ENCODE results near the gene HS6ST1.

The HS6ST1 gene

GRCh38 chr2:128233790-128234395, 84.8 kb downstream of the HS6ST1 start:
- no peak for DNase-seq

DNA sequence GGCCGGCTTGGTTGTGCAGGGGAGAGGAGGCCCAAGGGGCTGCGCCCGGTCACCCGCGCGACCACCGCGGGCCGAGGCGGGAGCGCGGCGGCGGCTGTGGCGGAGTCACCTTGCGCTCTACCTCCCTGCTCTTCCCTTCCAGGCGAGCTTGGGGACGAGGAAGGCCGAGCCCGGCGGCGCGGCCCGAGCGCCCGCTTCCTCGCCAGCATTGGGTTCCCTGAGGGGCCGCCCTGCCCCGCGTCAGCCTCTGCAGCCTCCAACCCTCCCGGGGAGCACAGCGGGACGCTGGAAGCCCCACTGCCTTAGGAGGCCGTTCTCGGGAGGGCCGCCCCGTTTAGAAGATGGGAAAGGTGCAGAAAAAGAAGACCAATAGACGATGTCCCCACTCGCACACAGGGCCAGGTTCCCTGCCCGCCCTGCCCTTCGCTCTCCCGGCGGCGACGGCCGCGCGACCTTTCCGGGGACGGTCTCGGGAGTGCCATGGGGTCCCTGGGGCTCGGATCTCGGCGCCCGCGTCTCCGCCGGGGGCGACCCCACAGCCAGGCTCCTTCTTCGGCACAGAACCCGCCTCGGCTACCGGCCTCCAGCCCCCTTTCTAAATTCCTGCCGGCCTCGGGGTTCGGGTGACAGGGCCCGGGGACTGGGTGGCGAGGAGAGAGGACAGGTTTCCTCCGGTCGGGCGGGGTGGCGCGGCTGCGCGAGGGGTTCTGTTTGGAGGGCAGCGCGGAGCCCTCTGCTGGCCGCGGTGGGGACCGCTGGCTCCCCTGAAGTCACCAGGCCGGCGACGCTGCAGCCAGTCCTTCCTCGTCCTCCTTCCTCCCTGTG, 85.5 kb downstream of the HS6ST1 start:
- peak; percentile 44 for DNase-seq

- DNase-seq = no peak
Observed at GRCh38 chr2:128228894-128229293, 89.8 kb downstream of the HS6ST1 start.

- DNase-seq = no peak
Observed at GRCh38 chr2:128227862-128228261, 90.8 kb downstream of the HS6ST1 start.

DNA sequence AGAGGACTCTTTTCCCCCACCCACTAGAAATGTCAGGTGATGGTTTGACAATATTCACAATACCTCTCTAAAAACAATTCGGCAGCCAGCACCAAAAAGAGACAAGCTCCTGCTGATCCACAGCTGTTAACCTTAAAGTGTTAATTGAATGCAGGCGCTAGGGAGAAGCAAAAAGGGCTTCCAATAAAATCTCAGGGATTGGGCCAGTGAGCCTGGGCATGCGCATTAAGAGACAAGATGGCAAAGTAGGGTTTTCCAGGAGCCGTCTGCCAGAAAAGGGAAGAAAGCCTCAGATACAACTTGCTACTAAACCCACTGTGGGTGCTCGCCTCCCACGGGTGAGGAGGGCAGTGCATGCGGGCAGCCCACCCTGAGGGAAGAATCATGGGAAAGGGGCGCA, 98.8 kb downstream of the HS6ST1 start:
- no peak for DNase-seq

DNA sequence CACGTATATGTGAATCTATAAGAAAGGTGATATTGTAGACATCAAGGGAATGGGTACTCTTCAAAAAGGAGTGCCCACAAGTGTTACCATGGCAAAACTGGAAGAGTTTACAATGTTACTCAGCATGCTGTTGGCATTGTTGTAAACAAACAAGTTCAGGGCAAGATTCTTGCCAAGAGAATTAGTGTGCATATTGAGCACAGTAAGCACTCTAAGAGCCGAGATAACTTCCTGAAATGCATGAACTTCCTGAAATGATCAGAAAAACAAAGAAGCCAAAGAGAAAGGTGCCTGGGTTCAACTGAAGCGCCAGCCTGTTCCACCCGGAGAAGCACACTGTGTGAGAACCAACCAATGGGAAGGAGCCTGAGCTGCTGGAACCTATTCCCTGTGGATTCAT, 101.0 kb downstream of the HS6ST1 start:
- no peak for DNase-seq

GRCh38 chr2:128215897-128216642, 102.6 kb downstream of the HS6ST1 start:
- DNase-seq = no peak
